Upper lobe of left lung (tissue), 6 donors: ENCODE data around the gene SELENOF. TPM values are rescaled to one million over a fixed set of nuclear protein-coding genes. Genes with fewer than 3 reads are reported as not detected.

Experiments
- ATAC-seq, 2 donors: fragments of 200-7000 bp; cut with Tn5 transposase; one replicate each; pipeline ENCODE4 v1.9.1; 2022; ENCODE audit warnings: mild to moderate bottlenecking in 2 of 2, moderate library complexity in 2 of 2; ENCODE audit not compliant: low FRiP score in 2 of 2
- DNase-seq, 2 donors: peaks; one replicate each; pipeline ENCODE4 v3.0.0-alpha.2; 2019 to 2020
- H3K27ac ChIP-seq, 4 donors: fragments of 200-600 bp; sonication (generic); one replicate each; pipeline ENCODE4 v1.5.1; 2016 to 2019
- H3K27me3 ChIP-seq, 4 donors: fragments of 200-600 bp; sonication (generic); one replicate each; pipeline ENCODE4 v1.5.1; 2017 to 2019
- H3K36me3 ChIP-seq, 4 donors: fragments of 200-600 bp; sonication (generic); one replicate each; pipeline ENCODE4 v1.5.1; 2016 to 2019
- H3K4me1 ChIP-seq, 4 donors: fragments of 200-600 bp; sonication (generic); one replicate each; pipeline ENCODE4 v1.5.1; 2018 to 2019
- H3K4me3 ChIP-seq, 4 donors: fragments of 200-600 bp; sonication (generic); one replicate each; pipeline ENCODE4 v1.5.1; 2017 to 2019; ENCODE audit warnings: mild to moderate bottlenecking in 2 of 4, moderate library complexity in 1 of 4
- H3K9me3 ChIP-seq, 4 donors: fragments of 200-600 bp; sonication (generic); one replicate each; pipeline ENCODE4 v1.5.1; 2018 to 2019
- CTCF ChIP-seq, 6 experiments: fragments of 450-650 bp in 4 of 6; fragments of 200-600 bp in 2 of 6; sonication (generic) in 2 of 6; IDR thresholded peaks; one replicate each; pipeline ENCODE4 v1.5.1; 2016 to 2019; ENCODE audit warnings: antibody characterized with exemption in 6 of 6
- EP300 ChIP-seq, 4 donors: sonication (generic); formaldehyde crosslinking; IDR thresholded peaks; one replicate each; pipeline ENCODE4 v1.5.1; 2017; ENCODE audit warnings: antibody characterized with exemption in 4 of 4, control low read depth in 2 of 4
- POLR2A ChIP-seq, 4 donors: fragments of 450-650 bp; IDR thresholded peaks; one replicate each; pipeline ENCODE4 v1.5.1; 2016 to 2017; ENCODE audit warnings: antibody characterized with exemption in 4 of 4, mild to moderate bottlenecking in 2 of 4
- POLR2AphosphoS5 ChIP-seq, 2 donors: sonication (generic); formaldehyde crosslinking; IDR thresholded peaks; one replicate each; pipeline ENCODE4 v1.5.1; 2017; ENCODE audit warnings: antibody characterized with exemption in 2 of 2
- WGBS, 2 donors: methylation state at CpG; one replicate each; pipeline ENCODE4 v1.1.5; 2017 to 2018; 5-methylcytosine and 5-hydroxymethylcytosine counted together
- total RNA-seq, 6 donors: library from RNA; depleted of rRNA in 4 of 6; stranded (reverse); fragments of >200 nt in 4 of 6; gene quantifications; one replicate each; pipeline versions ENCODE4 v1.1.0 to v1.2.1, GENCODE V29; 2016 to 2021
- donor health status: DM: no; HTN: no; CAD: no; lungs with moderate emphysema.
- donor health status: DM: no; HTN: yes; CAD: no; lungs with severe emphysema.

SELENOF gene
- total RNA-seq, 6 donors from 2014 or later: 23.0 to 217 (median 132) TPM

DNA sequence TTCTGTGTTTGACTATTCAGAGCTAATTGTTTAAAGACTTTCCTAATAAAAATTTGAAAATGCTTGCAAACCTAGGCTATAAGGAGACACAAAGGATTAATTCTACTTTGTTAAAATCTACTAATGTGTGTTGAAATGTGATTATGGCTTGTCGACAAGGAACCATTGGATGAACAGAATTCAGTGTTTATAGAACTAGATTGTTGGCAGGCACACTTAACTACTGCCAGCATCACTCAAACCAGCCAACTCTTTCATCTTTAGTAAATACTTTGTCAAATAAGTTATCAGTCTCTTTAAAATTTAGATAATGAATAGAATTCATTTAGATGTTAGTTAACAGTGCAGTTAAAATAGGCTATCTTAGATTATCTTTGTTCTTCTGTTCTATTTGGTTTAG, 28.1 kb upstream of the SELENOF start:
- Histone ChIP-seq H3K36me3 (no peaks in the 10 kb centered on the region), H3K4me3 (no peak overlapping the region), H3K9me3 (no peaks in the 10 kb centered on the region), H3K27ac (no peak overlapping the region), H3K27me3 (no peaks in the 10 kb centered on the region), H3K4me1 (peaks cover 0 to 5% (median 0%) of the 10 kb centered on the region in 4 donors)
- WGBS, 2 donors: 19 to 31% methylated on average over 1 of the region's 1 CpG
- TF ChIP-seq POLR2A (IDR thresholded peaks at IDR 0.05) (no peak), EP300 (IDR thresholded peaks at IDR 0.05) (no peak), CTCF (IDR thresholded peaks at IDR 0.05) (no peak), POLR2AphosphoS5 (IDR thresholded peaks at IDR 0.05) (no peak)
- ATAC-seq (no peak), DNase-seq (no peak)

DNA sequence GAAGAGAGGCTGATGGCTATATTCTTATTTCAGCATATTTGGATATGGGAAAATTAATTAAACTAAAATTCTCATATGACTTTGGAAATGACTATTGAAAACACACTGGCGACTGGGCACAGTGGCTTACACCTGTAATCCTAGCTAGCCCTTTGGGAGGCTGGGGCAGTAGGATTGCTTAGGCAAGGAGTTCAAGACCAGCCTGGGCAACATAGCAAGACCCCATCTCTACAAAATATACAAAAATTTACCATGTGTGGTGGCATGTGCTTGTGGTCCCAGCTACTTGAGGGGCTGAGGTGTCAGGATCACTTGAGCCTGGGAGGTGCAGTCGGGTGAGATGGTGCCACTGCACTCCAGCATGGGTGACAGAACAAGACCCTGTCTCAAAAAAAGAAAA, 26.7 kb upstream of the SELENOF start:
- no peak for TF ChIP-seq POLR2A (IDR thresholded peaks at IDR 0.05)
- TF ChIP-seq EP300 (IDR thresholded peaks at IDR 0.05): no peak
- TF ChIP-seq POLR2AphosphoS5 (IDR thresholded peaks at IDR 0.05): no peak
- no peak for TF ChIP-seq CTCF (IDR thresholded peaks at IDR 0.05)
- Histone ChIP-seq H3K27me3 (no peaks in the 10 kb centered on the region), H3K4me1 (peaks cover 0 to 5% (median 0%) of the 10 kb centered on the region in 4 donors), H3K9me3 (no peaks in the 10 kb centered on the region), H3K4me3 (no peak overlapping the region), H3K36me3 (no peaks in the 10 kb centered on the region), H3K27ac (no peak overlapping the region)
- DNase-seq: no peak
- 100% methylated on average over 2 of the region's 2 CpGs for WGBS, 2 donors
- ATAC-seq: no peak

DNA sequence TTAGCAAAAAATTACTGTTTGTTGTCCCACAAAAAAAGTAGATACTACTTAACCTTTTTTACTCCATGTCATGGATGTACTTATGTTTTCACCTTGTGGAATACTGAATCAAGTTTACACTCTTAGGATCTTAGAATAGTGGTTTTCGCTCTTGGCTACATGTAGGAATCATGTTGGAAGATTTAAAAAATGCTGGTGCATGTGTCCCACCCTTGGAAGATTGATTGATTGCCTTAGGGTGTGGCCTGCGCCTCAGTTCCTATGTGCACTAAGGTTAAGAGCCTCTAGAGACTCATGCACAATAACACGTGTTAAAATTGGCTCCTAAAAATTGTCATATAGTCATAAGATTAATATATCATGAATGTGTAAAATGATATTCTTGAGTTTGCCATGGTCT, 25.5 kb upstream of the SELENOF start:
- no peaks in the 10 kb centered on the region for H3K27me3 ChIP-seq
- TF ChIP-seq EP300 (IDR thresholded peaks at IDR 0.05): no peak
- H3K36me3 ChIP-seq: no peaks in the 10 kb centered on the region
- no peak for ATAC-seq
- whole genome bisulfite sequencing, 2 donors: 84 to 90% methylated on average over 3 of the region's 3 CpGs
- no peak overlapping the region for H3K27ac ChIP-seq
- no peaks in the 10 kb centered on the region for H3K9me3 ChIP-seq
- H3K4me3 ChIP-seq: no peak overlapping the region
- peaks cover 0 to 5% (median 0%) of the 10 kb centered on the region in 4 donors for H3K4me1 ChIP-seq
- DNase-seq: no peak

GRCh38 chr1:86938855-86939254, 24.9 kb upstream of the SELENOF start:
- H3K27me3 ChIP-seq: no peaks in the 10 kb centered on the region
- 95 to 96% methylated on average over 2 of the region's 2 CpGs for WGBS, 2 donors
- no peak overlapping the region for H3K27ac ChIP-seq
- H3K9me3 ChIP-seq: no peaks in the 10 kb centered on the region
- no peak for DNase-seq
- TF ChIP-seq CTCF (IDR thresholded peaks at IDR 0.05) (no peak), EP300 (IDR thresholded peaks at IDR 0.05) (no peak), POLR2AphosphoS5 (IDR thresholded peaks at IDR 0.05) (no peak), POLR2A (IDR thresholded peaks at IDR 0.05) (no peak)
- ATAC-seq: no peak
- H3K4me3 ChIP-seq: no peak overlapping the region
- peaks cover 0 to 5% (median 0%) of the 10 kb centered on the region in 4 donors for H3K4me1 ChIP-seq
- no peaks in the 10 kb centered on the region for H3K36me3 ChIP-seq

GRCh38 chr1:86938450-86938849, 24.5 kb upstream of the SELENOF start:
- H3K27me3 ChIP-seq: no peaks in the 10 kb centered on the region
- H3K27ac ChIP-seq: no peak overlapping the region
- H3K36me3 ChIP-seq: no peaks in the 10 kb centered on the region
- DNase-seq (no peak), ATAC-seq (no peak)
- H3K9me3 ChIP-seq: no peaks in the 10 kb centered on the region
- H3K4me3 ChIP-seq: no peak overlapping the region
- WGBS, 2 donors: 42 to 54% methylated on average over 1 of the region's 1 CpG
- H3K4me1 ChIP-seq: peaks cover 0 to 5% (median 0%) of the 10 kb centered on the region in 4 donors
- TF ChIP-seq POLR2AphosphoS5 (IDR thresholded peaks at IDR 0.05) (no peak), EP300 (IDR thresholded peaks at IDR 0.05) (no peak), POLR2A (IDR thresholded peaks at IDR 0.05) (no peak), CTCF (IDR thresholded peaks at IDR 0.05) (no peak)
